Activated T-cell treated with anti-CD3 and anti-CD28 coated beads for 4 hours (primary cell): ENCODE measurements around the gene C16orf95.

Experiments used
- DNase-seq: peaks from one replicate; pipeline ENCODE4 v3.0.0-alpha.2; 2020

C16orf95 gene

GRCh38 chr16:87311387-87311786 lies 5.8 kb downstream of the C16orf95 start:
- no peak for DNase-seq

GRCh38 chr16:87310610-87311009 lies 6.6 kb downstream of the C16orf95 start:
- no peak for DNase-seq

- no peak for DNase-seq
Measured at GRCh38 chr16:87309620-87310525, 7.3 kb downstream of the C16orf95 start.

- DNase-seq = no peak
Measured at GRCh38 chr16:87308826-87309225, 8.4 kb downstream of the C16orf95 start.

- DNase-seq = no peak
Measured at GRCh38 chr16:87306516-87306915, 10.7 kb downstream of the C16orf95 start.

- no peak for DNase-seq
Measured at GRCh38 chr16:87305505-87306391, 11.4 kb downstream of the C16orf95 start.

- no peak for DNase-seq
Measured at GRCh38 chr16:87304951-87305350, 12.2 kb downstream of the C16orf95 start.

GRCh38 chr16:87303962-87304521 lies 13.2 kb downstream of the C16orf95 start:
- DNase-seq = no peak

GRCh38 chr16:87303431-87303930 lies 13.7 kb downstream of the C16orf95 start:
- DNase-seq = no peak

- DNase-seq = no peak
Measured at GRCh38 chr16:87298857-87299465, 18.2 kb downstream of the C16orf95 start.

- peak; percentile 9 for DNase-seq
Measured at GRCh38 chr16:87297918-87298631, 19.1 kb downstream of the C16orf95 start.

GRCh38 chr16:87297407-87297806 lies 19.8 kb downstream of the C16orf95 start:
- no peak for DNase-seq

- no peak for DNase-seq
Measured at GRCh38 chr16:87295661-87296531, 21.3 kb downstream of the C16orf95 start.

- no peak for DNase-seq
Measured at GRCh38 chr16:87295259-87295658, 21.9 kb downstream of the C16orf95 start.

- DNase-seq = no peak
Measured at GRCh38 chr16:87293990-87294389, 23.2 kb downstream of the C16orf95 start.

- DNase-seq = no peak
Measured at GRCh38 chr16:87291944-87292343, 25.2 kb downstream of the C16orf95 start.

- no peak for DNase-seq
Measured at GRCh38 chr16:87288753-87289362, 28.3 kb downstream of the C16orf95 start.

- no peak for DNase-seq
Measured at GRCh38 chr16:87286839-87287626, 30.2 kb downstream of the C16orf95 start.

- no peak for DNase-seq
Measured at GRCh38 chr16:87284183-87284582, 33.0 kb downstream of the C16orf95 start.
